K562 (cell line): Measurements from ENCODE around the gene GUK1. TPM values are rescaled to one million over a fixed set of nuclear protein-coding genes. Genes with fewer than 3 reads are reported as not detected.

Experiments used
- ATAC-seq: fragments of 200-7000 bp; cut with Tn5 transposase; 3 replicates; pipeline ENCODE4 v1.9.1; 2020; ENCODE audit warnings: moderate library complexity
- BruUV-seq: library from RNA; stranded (reverse); fragments of 400-500 nt; replicated peaks from 2 replicates; lab custom pipeline; 2021; lab: Mats Ljungman, UMichigan
- CTCF ChIA-PET: fragments of 300-600 bp; formaldehyde crosslinking; extraction: SDS; loops from one replicate; lab custom pipeline; 2021; ENCODE audit warnings: low intra/inter-chr PET ratio; lab: Yijun Ruan, JAX
- POLR2A ChIA-PET: fragments of 300-600, 350-650 bp; sonication (Branson Sonifier 250); formaldehyde crosslinking; extraction: SDS; loops from one replicate; lab custom pipeline; 2021; ENCODE audit warnings: antibody characterized with exemption, inconsistent platforms; lab: Yijun Ruan, JAX
- DNase-seq, 4 experiments: peaks; one replicate each; pipeline versions ENCODE4 v3.0.0 to v3.0.0-alpha.2; 2011 to 2018; ENCODE audit warnings: low spot score in 3 of 4, mixed read lengths in 3 of 4; ENCODE audit errors: extremely low read depth in 1 of 4
- FAIRE-seq: peaks from 2 replicates; lab custom pipeline; 2011; peaks lifted over from hg19 to GRCh38; lab: Jason Lieb, UNC
- H2AFZ ChIP-seq: 2 replicates; pipeline ENCODE4 v1.6.0; 2011; ENCODE audit warnings: low read depth, low read length, control low read depth, inconsistent platforms
- H3K27ac ChIP-seq: fragments of 200-600 bp; 3 replicates; pipeline ENCODE4 v1.8.0; 2011; ENCODE audit warnings: low read depth, mild to moderate bottlenecking, control low read depth, inconsistent platforms, low read length, moderate library complexity, mixed read lengths; ENCODE audit errors: extremely low read depth
- H3K27me3 ChIP-seq, 2 experiments: fragments of 300-600 bp in 1 of 2; 2 replicates in 1 of 2; 3 replicates in 1 of 2; pipeline versions ENCODE4 v1.6.0 to v1.8.0; 2011; ENCODE audit warnings: inconsistent platforms in 2 of 2, low read length in 2 of 2, mild to moderate bottlenecking in 1 of 2, mixed read lengths in 1 of 2, moderate library complexity in 1 of 2; ENCODE audit not compliant: control insufficient read depth in 2 of 2, insufficient read depth in 2 of 2
- H3K36me3 ChIP-seq: fragments of 300-600 bp; 3 replicates; pipeline ENCODE4 v1.8.0; 2011; ENCODE audit warnings: mild to moderate bottlenecking, low read length, inconsistent platforms; ENCODE audit not compliant: control insufficient read depth, insufficient read depth
- H3K4me1 ChIP-seq, 2 experiments: fragments of 200-600 bp in 1 of 2; replicated peaks in 1 of 2; 2 replicates in 1 of 2; 3 replicates in 1 of 2; pipeline versions ENCODE4 v1.5.1 to v1.8.0; 2011; ENCODE audit warnings: inconsistent platforms in 2 of 2, low read length in 2 of 2, mild to moderate bottlenecking in 1 of 2, mixed read lengths in 1 of 2, moderate library complexity in 1 of 2; ENCODE audit not compliant: control insufficient read depth in 2 of 2, insufficient read depth in 2 of 2
- H3K4me2 ChIP-seq: 2 replicates; pipeline ENCODE4 v1.6.1; 2011; ENCODE audit warnings: low read length, control low read depth, inconsistent platforms, mixed read lengths; ENCODE audit not compliant: insufficient read depth
- H3K4me3 ChIP-seq: fragments of 200-600 bp; sonication (generic), shearing (Covaris generic); 2 replicates; pipeline ENCODE4 v1.5.1; 2016; ENCODE audit warnings: control low read depth, inconsistent platforms
- H3K79me2 ChIP-seq: fragments of 200-600 bp; 3 replicates; pipeline ENCODE4 v1.8.0; 2011; ENCODE audit warnings: low read length, inconsistent platforms; ENCODE audit not compliant: control insufficient read depth, insufficient read depth
- H3K9ac ChIP-seq, 2 experiments: 2 replicates each; pipeline versions ENCODE4 v1.6.0 to v1.6.1; 2011; ENCODE audit warnings: low read depth in 2 of 2, low read length in 2 of 2, control low read depth in 1 of 2, inconsistent platforms in 1 of 2, mild to moderate bottlenecking in 1 of 2, mixed read lengths in 1 of 2; ENCODE audit not compliant: insufficient read depth in 1 of 2
- H3K9me1 ChIP-seq: one replicate; pipeline ENCODE4 v1.6.0; 2011; ENCODE audit warnings: inconsistent platforms, mild to moderate bottlenecking, low read length, moderate library complexity; ENCODE audit not compliant: control insufficient read depth, insufficient read depth
- H3K9me3 ChIP-seq: replicated peaks from 2 replicates; pipeline ENCODE4 v1.5.1; 2011; ENCODE audit warnings: low read depth, low read length, inconsistent platforms; ENCODE audit not compliant: control insufficient read depth, insufficient read depth
- H4K20me1 ChIP-seq: replicated peaks from 2 replicates; pipeline ENCODE4 v1.6.1; 2011; ENCODE audit warnings: low read length, inconsistent platforms, mixed read lengths; ENCODE audit not compliant: control insufficient read depth, insufficient read depth
- ATF1 ChIP-seq, 2 experiments: fragments of 450-650 bp in 1 of 2; IDR thresholded peaks; 2 replicates each; pipeline ENCODE4 v1.6.1; 2016; ENCODE audit warnings: missing compliant biosample characterization in 1 of 2, missing genetic modification characterization in 1 of 2
- ATF7 ChIP-seq: fragments of 450-650 bp; IDR thresholded peaks from 2 replicates; pipeline ENCODE4 v1.7.1; 2014; ENCODE audit warnings: mild to moderate bottlenecking, moderate library complexity
- CREB1 ChIP-seq, 2 experiments: sonication (generic) in 1 of 2; formaldehyde crosslinking in 1 of 2; IDR thresholded peaks; 2 replicates each; pipeline versions ENCODE4 v1.6.1 to v1.8.0; 2012 to 2022; ENCODE audit warnings: inconsistent platforms in 1 of 2, mild to moderate bottlenecking in 1 of 2, missing genetic modification reagents in 1 of 2, moderate library complexity in 1 of 2
- CREM ChIP-seq: IDR thresholded peaks from 2 replicates; pipeline ENCODE4 v1.6.1; 2014; ENCODE audit warnings: antibody characterized with exemption, low read depth
- HDAC8 ChIP-seq: fragments of 450-650 bp; IDR thresholded peaks from 2 replicates; pipeline ENCODE4 v1.6.1; 2016; ENCODE audit warnings: mild to moderate bottlenecking, missing genetic modification characterization, moderate library complexity, missing compliant biosample characterization
- JUN ChIP-seq, 2 experiments: sonication (generic) in 1 of 2; formaldehyde crosslinking in 1 of 2; IDR thresholded peaks; 2 replicates each; pipeline versions ENCODE4 v1.6.1 to v1.8.0; 2012 to 2022; ENCODE audit warnings: borderline replicate concordance in 2 of 2, mild to moderate bottlenecking in 2 of 2, improper control_type of control experiment in 1 of 2, low read depth in 1 of 2, low read length in 1 of 2, missing genetic modification reagents in 1 of 2
- JUNB ChIP-seq: fragments of 450-650 bp; formaldehyde crosslinking; conservative IDR thresholded peaks from 2 replicates; pipeline ENCODE4 v1.4.0; 2020; ENCODE audit warnings: mild to moderate bottlenecking
- JUND ChIP-seq, 2 experiments: IDR thresholded peaks; 2 replicates in 1 of 2; 3 replicates in 1 of 2; pipeline ENCODE4 v1.6.1; 2011; ENCODE audit warnings: borderline replicate concordance in 2 of 2, low read depth in 2 of 2, low read length in 2 of 2, improper control_type of control experiment in 1 of 2, missing biosample characterization in 1 of 2, missing genetic modification characterization in 1 of 2, missing genetic modification reagents in 1 of 2
- MEF2D ChIP-seq: conservative IDR thresholded peaks from 2 replicates; pipeline ENCODE4 v1.6.1; 2016; ENCODE audit warnings: low read depth, missing genetic modification characterization, missing compliant biosample characterization
- NFATC3 ChIP-seq: fragments of 450-650 bp; IDR thresholded peaks from 2 replicates; pipeline ENCODE4 v1.6.1; 2017; ENCODE audit warnings: mild to moderate bottlenecking
- SFPQ ChIP-seq: fragments of 200-400 bp; formaldehyde crosslinking; IDR thresholded peaks from 2 replicates; pipeline ENCODE4 v1.6.1; 2017; ENCODE audit warnings: mild to moderate bottlenecking, low read depth, low read length, moderate library complexity
- SRSF7 ChIP-seq: fragments of 200-400 bp; formaldehyde crosslinking; optimal IDR thresholded peaks from 2 replicates; pipeline ENCODE3; 2017; ENCODE audit warnings: mild to moderate bottlenecking, low read depth, low read length
- WGBS: fragments of 100-300 bp; shearing (Covaris generic); methylation state at CpG from one replicate; pipeline ENCODE4 v1.1.6; 2016; ENCODE audit warnings: low coverage, mixed read lengths; ENCODE audit not compliant: insufficient coverage; ENCODE audit errors: missing lambda C conversion rate; 5-methylcytosine and 5-hydroxymethylcytosine counted together
- in situ Hi-C: fragments of 300-500 bp; cut with MboI; formaldehyde crosslinking; loops from 4 replicates; pipeline ENCODE4 v1.15.0; 2018; ENCODE audit warnings: inconsistent platforms, mixed read lengths
- intact Hi-C: fragments of 100-400 bp; cut with micrococcal nuclease; formaldehyde crosslinking; loops from 2 replicates; pipeline ENCODE4 v1.14.2; 2022
- polyA plus RNA-seq, 8 experiments: library from polyadenylated mRNA; depleted of rRNA in 4 of 8; stranded (reverse) in 5 of 8; unstranded in 3 of 8; fragments of >200 nt; fragmentation: Nextera tagmentation in 2 of 8; fragmentation: Illumina TruSeq in 1 of 8; extraction: Ambion mirVana in 2 of 8; extraction: Trizol in 1 of 8; gene quantifications; 2 replicates each; pipeline versions ENCODE4 v1.2.1 to v1.2.3, GENCODE V29; 2011 to 2014; ENCODE audit warnings: inconsistent platforms in 1 of 8, missing spikeins in 1 of 8
- total RNA-seq, 7 experiments: library from RNA; depleted of rRNA in 6 of 7; stranded (reverse); fragments of >200 nt in 6 of 7; fragmentation: Illumina TruSeq in 2 of 7; extraction: Trizol in 2 of 7; gene quantifications; 2 replicates each; pipeline versions ENCODE4 v1.2.1 to v1.2.3, GENCODE V29; 2011 to 2021; ENCODE audit warnings: low replicate concordance in 1 of 7
- TF ChIP-seq, protein P1 (sequence below), 2 experiments: fragments of 450-650 bp in 1 of 2; sonication (generic) in 1 of 2; formaldehyde crosslinking in 1 of 2; IDR thresholded peaks in 1 of 2; conservative IDR thresholded peaks in 1 of 2; 2 replicates each; pipeline versions ENCODE4 v1.6.1 to v1.8.1; 2016 to 2023; ENCODE audit warnings: mild to moderate bottlenecking in 2 of 2, moderate library complexity in 2 of 2, inconsistent platforms in 1 of 2, missing genetic modification reagents in 1 of 2
- TF ChIP-seq, protein P2 (sequence below): sonication (generic); formaldehyde crosslinking; IDR thresholded peaks from 2 replicates; pipeline ENCODE4 v1.9.0; 2022; ENCODE audit warnings: mild to moderate bottlenecking, missing genetic modification reagents

The GUK1 gene
- total and polyA plus RNA-seq, 9 of the 15 experiments (the other 6 are each of a cell fraction or from before 2014, with no cell fraction given) = 7.0 to 331 (median 132) TPM

- peak; percentile 77 for TF ChIP-seq JUND (IDR thresholded peaks at IDR 0.05; ENCODE audit: borderline replicate concordance, low read depth, low read length)
- peak; percentile 53; the same call in 2 of the 3 replicates for TF ChIP-seq JUND (tag; IDR thresholded peaks at IDR 0.05; ENCODE audit: borderline replicate concordance, low read depth, low read length)
- TF ChIP-seq CREB1 (IDR thresholded peaks at IDR 0.05) = peak; percentile 50; the same call in 1 of the 2 replicates
- 0 out of 2 replicates have a peak, but pooled peaks have one; percentile 20 for TF ChIP-seq CREB1 (CRISPR knock-in tag; IDR thresholded peaks at IDR 0.05)
- TF ChIP-seq, protein P1, sequence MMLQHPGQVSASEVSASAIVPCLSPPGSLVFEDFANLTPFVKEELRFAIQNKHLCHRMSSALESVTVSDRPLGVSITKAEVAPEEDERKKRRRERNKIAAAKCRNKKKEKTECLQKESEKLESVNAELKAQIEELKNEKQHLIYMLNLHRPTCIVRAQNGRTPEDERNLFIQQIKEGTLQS (IDR thresholded peaks at IDR 0.05) = peak; percentile 97
- TF ChIP-seq, protein P1 (CRISPR knock-in tag; conservative IDR thresholded peaks at IDR 0.05) = peak; percentile 35; the same call in 1 of the 2 replicates
- TF ChIP-seq, protein P2, sequence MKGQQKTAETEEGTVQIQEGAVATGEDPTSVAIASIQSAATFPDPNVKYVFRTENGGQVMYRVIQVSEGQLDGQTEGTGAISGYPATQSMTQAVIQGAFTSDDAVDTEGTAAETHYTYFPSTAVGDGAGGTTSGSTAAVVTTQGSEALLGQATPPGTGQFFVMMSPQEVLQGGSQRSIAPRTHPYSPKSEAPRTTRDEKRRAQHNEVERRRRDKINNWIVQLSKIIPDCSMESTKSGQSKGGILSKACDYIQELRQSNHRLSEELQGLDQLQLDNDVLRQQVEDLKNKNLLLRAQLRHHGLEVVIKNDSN (CRISPR knock-in tag) = 0 out of 2 replicates have a peak, but pooled peaks have one; percentile 7
- no peak for TF ChIP-seq NFATC3
- peak; percentile 73; the same call in 1 of the 2 replicates for TF ChIP-seq JUNB (CRISPR knock-in tag)
- peak; percentile 58; the same call in 1 of the 2 replicates for TF ChIP-seq JUN (IDR thresholded peaks at IDR 0.05; ENCODE audit: borderline replicate concordance, low read depth, low read length)
- no peak for TF ChIP-seq JUN (CRISPR knock-in tag; IDR thresholded peaks at IDR 0.05; ENCODE audit: borderline replicate concordance)
- peak; percentile 94 for TF ChIP-seq ATF7
- TF ChIP-seq CREM = peak; percentile 67
- TF ChIP-seq MEF2D = no peak
- no peak for TF ChIP-seq ATF1 (CRISPR knock-in tag; IDR thresholded peaks at IDR 0.05)
- TF ChIP-seq ATF1 (tag; IDR thresholded peaks at IDR 0.05) = peak; percentile 77
- TF ChIP-seq SRSF7 = no peak
- TF ChIP-seq HDAC8 (tag) = no peak
- TF ChIP-seq SFPQ = no peak
- 0 out of 4 replicates have a peak overlapping the region, but pooled peaks of 1 of the 2 experiments have one; percentile 8 for H3K9ac ChIP-seq
- no peak overlapping the region for H2AFZ ChIP-seq
- CTCF ChIA-PET = no interaction called here
- no peaks in the 10 kb centered on the region for H3K9me3 ChIP-seq
- H3K79me2 ChIP-seq = peaks cover 10% of the 10 kb centered on the region
- no peaks in the 10 kb centered on the region for H3K36me3 ChIP-seq
- no peak overlapping the region for H3K4me3 ChIP-seq
- intact Hi-C loops (no loop called here), in situ Hi-C loops (no loop called here)
- H4K20me1 ChIP-seq = peaks cover 10% of the 10 kb centered on the region
- no peak overlapping the region for H3K27ac ChIP-seq
- FAIRE-seq = no peak
- no peak for DNase-seq
- peaks cover 20 to 47% of the 10 kb centered on the region in 2 experiments for H3K4me1 ChIP-seq
- POLR2A ChIA-PET = interaction anchor here (0.6 to 5.8 kb wide), 4 partner anchors 25 to 400 kb away, joined by 3 to 47 read pairs (median 4); a partner anchor contains a TSS
- H3K4me2 ChIP-seq = no peak overlapping the region; the same call in 1 of the 2 replicates
- no peak for ATAC-seq
- H3K27me3 ChIP-seq = no peaks in the 10 kb centered on the region
- no TSS peak for BruUV-seq
- peaks cover 8% of the 10 kb centered on the region for H3K9me1 ChIP-seq
- 30% methylated on average over 12 of the region's 12 CpGs for WGBS
These were observed 28.6 kb downstream of the GUK1 start for GRCh38 chr1:228168563-228169270.
